ENCODE results near the gene SLC6A4.
"Not testable (repeated sequence)": the region's sequence is repeated elsewhere in the genome, so short reads cannot be mapped to it uniquely, and the experiment has no call there.

The SLC6A4 gene

GRCh38 chr17:30218799-30219198, 16.7 kb downstream of the SLC6A4 start:
- DNase-seq: no peak

- no peak for DNase-seq
These were observed 17.7 kb downstream of the SLC6A4 start for GRCh38 chr17:30217746-30218245.

DNA sequence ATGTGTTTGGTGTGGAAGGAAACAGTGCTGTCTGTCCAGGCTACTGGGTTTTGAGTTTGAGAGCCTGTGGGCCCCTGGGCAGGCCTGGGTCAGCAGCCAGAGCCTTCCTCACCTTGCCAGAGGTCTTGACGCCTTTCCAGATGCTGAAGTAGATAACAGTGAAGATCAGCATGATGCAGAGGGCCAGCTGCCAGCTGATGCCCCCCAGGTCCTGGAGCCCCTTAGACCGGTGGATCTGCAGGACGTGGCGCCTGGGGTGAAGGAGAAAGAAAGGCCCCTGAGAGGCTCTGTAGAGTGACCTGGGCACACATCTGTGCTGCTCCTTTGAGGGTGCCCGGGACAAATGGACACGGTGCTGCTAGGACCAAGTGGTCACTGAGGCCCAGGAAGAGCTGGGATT, 18.4 kb downstream of the SLC6A4 start:
- DNase-seq: no peak

DNA sequence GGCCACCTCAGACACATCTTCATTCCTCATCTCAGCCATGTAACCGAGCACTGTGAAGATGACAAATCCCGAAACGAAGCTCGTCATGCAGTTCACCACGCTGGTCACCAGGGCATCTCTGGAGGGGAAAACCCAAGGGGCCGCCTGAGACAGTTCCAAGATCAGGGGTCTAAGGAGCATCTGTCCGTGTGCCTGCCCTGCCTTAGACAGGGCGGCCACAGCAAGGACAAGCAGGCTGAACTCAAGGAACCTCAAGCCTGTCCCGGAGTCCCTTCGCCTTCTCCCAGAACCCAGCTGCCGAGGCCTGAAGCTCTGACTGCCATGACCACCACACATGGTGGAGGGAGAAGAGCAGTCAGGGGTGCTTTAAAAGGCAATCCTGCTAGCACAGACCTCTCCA, 22.7 kb downstream of the SLC6A4 start:
- DNase-seq: no peak

- no peak for DNase-seq
These were observed 24.1 kb downstream of the SLC6A4 start for GRCh38 chr17:30211371-30211770.

- DNase-seq: no peak
These were observed 24.6 kb downstream of the SLC6A4 start for GRCh38 chr17:30210901-30211300.

GRCh38 chr17:30210366-30210765, 25.1 kb downstream of the SLC6A4 start:
- DNase-seq: no peak

GRCh38 chr17:30209930-30210329, 25.6 kb downstream of the SLC6A4 start:
- no peak for DNase-seq

GRCh38 chr17:30208214-30208613, 27.3 kb downstream of the SLC6A4 start:
- DNase-seq: no peak

GRCh38 chr17:30207655-30208054, 27.8 kb downstream of the SLC6A4 start:
- DNase-seq: no peak

DNA sequence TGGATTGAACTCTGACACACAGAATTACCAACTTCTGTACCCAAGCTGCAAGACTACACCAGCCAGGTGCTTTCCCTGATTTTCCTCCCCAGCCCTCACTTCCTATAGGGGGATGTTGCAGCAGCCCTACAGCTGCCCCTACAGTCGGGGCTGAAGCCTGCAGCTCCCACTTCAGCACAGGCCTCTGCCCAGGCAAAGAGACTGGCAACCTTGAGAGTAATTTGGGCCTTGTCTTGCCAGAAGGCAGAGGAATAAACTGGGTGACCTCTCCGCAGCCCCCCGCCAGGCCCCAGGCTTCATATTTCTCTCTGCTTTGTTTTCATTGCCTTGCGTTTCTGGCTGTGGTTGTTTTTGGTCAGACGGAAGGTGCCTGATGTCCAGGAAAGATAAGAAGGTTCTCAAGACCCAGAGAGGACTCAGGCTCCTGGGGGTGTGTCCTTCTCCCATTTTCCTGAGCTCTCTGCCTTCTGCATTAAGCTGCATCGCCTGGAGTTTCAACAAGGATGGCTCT, 32.0 kb downstream of the SLC6A4 start:
- no peak for DNase-seq

DNA sequence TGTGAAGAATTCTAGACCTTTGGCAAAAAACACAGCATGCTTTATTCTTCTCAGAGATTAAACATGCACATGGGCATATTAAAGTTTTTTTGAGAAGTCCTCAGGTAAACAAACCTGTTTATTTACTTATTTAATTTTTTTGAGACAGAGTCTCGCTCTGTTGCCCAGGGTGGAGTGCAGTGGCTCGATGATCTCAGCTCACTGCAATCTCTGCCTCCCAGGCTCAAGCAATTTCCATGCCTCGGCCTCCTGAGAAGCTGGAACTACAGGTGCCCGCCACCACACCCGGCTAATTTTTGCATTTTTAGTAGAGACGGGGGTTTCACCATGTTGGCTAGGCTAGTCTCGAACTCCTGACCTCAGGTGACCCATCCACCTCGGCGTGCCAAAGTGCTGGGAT, 34.8 kb downstream of the SLC6A4 start:
- not testable (repeated sequence) for DNase-seq

GRCh38 chr17:30200106-30200505, 35.4 kb downstream of the SLC6A4 start:
- no peak for DNase-seq

DNA sequence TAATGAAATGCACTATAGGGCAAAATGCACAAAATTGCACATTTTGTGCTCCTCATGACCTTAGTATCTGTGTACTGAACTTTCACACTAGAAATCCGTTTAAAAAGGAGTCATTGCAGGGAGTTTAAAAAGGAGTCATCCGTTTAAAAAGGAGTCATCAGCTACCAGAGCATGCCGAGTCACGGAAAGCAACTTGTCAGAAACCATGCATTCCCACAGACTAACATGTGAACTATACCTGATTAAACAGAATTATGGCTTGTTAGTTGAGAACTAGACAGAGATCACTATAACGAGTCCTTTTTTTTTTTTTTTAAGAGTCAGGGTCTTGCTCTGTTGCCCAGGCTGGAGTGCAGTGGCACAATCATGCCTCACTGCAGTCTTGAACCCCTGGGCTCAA, 35.9 kb downstream of the SLC6A4 start:
- DNase-seq: no peak

DNA sequence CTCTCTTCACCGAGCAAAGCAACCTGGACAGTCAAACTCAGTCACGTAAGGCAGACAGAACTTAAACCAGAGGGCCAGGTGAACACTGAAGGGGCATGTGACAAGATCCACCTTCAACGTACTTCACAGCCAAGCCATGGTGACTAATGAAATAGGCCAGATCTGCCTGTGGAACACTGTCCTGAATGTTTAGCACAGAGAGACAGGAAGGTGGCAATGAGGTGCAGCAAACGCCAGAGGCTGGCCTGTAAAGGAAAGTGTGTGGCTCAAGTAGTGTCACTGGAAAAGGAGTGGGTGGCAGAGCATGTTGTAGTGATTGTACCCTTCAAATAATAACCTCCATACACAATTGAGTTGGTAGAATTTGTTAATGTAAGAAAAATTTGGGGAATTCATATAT, 38.1 kb downstream of the SLC6A4 start:
- no peak for DNase-seq

DNA sequence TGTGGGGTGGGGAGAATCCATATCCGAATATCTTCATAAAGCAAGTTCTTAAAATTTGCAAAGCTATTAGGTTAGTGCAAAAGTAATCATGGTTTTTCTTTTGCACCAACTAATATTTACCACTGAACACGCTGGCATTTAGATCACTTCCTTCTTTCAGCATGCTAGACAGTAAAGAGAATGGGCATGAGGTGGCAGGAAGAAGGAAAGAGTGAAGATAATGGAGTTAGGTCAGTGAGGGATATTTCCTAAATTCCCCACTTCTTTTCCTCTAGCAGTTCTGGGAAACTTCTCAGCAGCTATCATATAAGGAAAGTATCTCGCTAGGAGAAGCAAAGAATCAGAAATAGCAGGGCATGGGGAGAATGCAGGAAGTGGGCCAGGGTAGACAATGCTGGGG, 39.0 kb downstream of the SLC6A4 start:
- no peak for DNase-seq

GRCh38 chr17:30191072-30191471, 44.4 kb downstream of the SLC6A4 start:
- DNase-seq: no peak

DNA sequence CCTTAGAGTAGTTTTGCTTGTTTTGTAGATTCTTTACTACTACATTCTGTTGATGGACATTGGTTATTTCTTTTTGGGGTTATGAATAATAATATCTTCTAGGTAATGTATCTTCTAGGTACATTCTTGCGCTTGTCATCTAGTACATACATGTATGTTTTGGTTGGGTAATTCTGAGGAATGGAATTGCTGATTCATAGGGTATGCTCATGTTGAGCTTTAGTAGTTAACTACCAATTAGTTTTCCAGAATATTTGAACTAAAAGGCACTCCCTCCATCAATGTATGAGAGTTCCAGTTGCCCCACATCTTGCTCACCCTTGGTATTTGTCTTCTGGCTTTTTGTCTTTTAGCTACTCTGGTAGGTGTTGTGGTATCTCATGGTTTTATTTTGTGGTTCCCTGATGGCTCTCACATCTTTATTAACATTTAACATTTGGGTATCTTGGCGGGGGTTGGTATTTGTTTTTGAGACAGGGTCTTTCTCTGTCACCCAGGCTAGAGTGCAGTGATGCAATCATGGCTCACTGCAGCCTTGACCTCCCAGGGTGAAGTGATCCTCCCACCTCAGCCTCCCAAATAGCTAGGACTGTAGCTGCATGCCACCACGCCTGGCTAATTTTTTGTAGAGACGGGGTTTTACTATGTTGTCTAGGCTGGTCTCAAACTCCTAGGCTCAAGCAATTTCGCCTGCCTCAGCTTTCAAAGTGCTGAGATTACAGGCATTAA, 47.1 kb downstream of the SLC6A4 start:
- DNase-seq: no peak

GRCh38 chr17:30187573-30187972, 47.9 kb downstream of the SLC6A4 start:
- no peak for DNase-seq

DNA sequence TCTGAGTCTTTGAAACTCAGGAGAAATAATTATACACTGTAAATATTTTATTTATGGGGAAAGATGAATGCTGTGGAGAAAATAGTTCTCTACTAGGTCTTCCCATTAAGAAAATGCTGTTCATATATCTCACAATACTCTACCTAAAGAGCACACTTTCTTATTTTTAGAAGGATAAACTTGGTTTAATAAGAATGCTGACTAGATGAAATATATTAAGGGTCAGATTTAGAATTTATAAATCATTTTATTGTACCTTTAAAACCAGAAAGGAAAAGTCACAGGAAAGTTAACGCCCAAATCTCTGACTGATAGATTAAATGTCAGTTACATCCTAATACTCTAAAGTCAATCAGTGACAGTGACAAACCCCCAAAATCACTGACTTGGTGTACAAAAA, 48.7 kb downstream of the SLC6A4 start:
- DNase-seq: no peak

DNA sequence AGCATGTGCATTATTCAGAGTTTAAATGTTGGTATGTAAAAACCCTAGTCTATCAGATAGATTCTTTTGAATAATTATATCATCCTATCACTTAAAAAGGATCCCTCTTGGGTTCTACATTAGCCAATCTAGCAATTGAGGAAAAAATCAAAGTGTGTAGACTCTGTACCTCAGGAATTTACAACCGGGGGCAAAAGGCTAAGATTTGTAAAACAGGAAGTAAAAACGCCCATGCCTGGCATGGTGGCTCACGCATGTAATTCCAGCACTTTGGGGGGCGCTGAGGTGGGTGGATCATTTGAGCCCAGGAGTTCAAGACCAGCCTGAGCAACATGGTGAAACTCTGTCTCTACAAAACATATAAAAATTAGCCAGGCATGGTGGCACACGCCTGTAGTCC, 58.6 kb downstream of the SLC6A4 start:
- no peak for DNase-seq

DNA sequence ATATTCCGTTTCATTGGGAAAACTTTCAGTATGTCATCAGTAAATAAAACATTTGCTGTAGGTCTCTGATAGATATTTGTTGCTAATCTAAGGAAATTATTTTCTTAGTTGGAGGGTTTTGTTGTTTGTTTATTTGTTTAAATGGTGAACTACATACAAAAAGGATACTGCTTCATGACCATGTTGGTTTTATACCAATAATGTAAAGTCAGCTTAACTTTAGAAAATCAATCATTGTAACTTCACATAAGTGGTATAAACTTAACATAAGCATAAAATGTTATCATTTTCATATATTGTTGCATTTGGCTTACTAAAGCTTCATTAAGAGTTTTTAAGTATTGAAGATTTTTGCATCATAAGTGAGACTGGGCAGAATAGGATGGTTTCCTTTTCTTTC, 60.9 kb downstream of the SLC6A4 start:
- DNase-seq: no peak

DNA sequence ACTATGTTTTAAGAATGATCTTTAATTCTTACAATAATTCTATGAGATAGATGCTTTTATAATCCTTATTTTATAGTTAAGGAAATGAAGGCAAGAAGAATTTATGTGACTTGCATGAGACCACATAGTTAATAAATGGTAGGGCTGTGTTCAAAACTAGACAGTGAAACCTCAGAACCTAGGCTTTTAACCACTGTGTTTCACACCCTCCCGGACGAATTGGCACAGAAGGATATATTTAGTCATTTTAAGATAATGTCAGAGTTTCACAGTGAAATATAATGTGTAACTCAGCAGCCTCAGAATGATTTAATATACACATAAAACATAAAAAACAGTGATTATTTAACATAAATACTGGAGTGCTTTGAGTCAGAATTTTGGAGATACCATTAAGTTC, 61.8 kb downstream of the SLC6A4 start:
- no peak for DNase-seq

DNA sequence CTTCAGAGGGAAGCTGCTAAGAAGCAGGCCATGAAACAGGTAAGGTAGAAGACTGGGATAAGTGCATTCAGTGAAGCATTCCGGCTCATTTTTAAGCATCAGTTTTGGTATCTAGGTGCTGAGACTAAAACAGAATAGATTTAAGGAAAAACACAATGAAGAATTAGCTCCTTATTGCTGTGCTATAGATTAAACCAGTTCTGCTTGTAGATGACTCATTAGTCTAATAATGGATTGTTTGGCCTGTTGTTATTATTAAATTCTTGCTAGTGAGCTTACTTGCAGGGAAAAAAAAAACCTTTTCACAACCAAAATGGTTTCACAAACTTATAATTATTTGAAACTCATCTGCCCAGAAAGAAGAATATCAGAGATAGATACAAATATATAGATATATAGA, 62.9 kb downstream of the SLC6A4 start:
- DNase-seq: no peak

DNA sequence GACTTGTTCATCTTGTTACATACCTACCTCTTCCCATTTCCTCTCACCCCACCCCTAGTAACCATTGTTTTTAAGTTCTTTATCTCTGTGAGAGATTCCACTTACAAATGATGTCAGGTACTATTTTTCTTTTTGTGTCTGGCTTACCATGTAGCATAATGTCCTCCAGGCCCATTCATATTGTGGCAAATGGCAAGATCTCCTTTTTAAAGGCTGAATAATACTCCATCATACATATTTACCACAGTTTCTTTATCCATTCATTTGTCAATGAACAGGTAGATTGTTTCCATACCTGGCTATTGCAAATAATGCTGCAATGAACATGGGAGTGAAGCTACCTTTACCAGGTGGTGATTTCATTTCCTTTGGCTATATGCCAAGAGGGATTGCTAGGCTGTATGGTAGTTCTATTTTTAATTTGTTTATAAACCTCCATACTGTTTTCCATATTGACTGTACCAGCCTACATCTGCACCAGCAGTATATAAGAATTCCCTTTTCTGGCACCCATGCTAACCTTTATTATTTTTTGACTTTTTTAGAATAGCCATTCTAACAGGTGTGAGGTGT, 65.0 kb downstream of the SLC6A4 start:
- no peak for DNase-seq

Data from NCI-H446 treated with DMSO at 0.1 percent for 48 hours (cell line).